Retinal pigment epithelial cell (primary cell): ENCODE data around the gene KDM4E.
A peak's percentile ranks its signal among the peaks of the same experiment; 100 is the strongest.

Experiments
- DNase-seq: peaks from one replicate; pipeline ENCODE4 v3.0.0-alpha.2; 2010; ENCODE audit warnings: low read depth
- H3K4me3 ChIP-seq: 2 replicates; pipeline ENCODE4 v1.5.1; 2011; ENCODE audit warnings: mild to moderate bottlenecking, low read length, control low read depth, moderate library complexity
- TF ChIP-seq, protein P1 (sequence below): conservative IDR thresholded peaks from 2 replicates; pipeline ENCODE4 v1.5.1; 2011; ENCODE audit warnings: low read depth, low read length, control low read depth, inconsistent platforms

KDM4E gene

DNA sequence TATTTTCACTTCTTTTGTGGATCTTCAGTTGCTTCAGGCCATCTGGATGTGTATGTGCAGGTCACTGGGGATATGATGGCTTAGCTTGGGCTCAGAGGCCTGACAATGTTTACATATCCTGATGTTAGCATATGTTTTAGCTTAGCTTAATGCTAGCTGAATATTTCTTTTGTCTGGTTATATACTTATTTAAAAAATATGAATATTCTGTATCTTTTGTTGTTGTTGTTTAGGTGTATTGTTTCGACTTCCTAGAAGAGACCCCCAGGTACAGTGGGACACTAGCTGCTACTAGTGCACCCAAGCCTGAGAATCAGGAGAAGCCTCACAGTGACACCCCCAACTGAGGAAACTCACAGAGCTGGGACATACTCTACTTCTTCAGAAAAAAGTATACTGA is at the start of gene KDM4E:
KDM4E (plus strand) TSS at position 301 of the 400 bp plus-strand sequence. CDS start 300 bp downstream, outside the sequence.
- no peak within 1 kb of the TSS for H3K4me3 ChIP-seq
- DNase-seq, result no peak
- TF ChIP-seq, protein P1, sequence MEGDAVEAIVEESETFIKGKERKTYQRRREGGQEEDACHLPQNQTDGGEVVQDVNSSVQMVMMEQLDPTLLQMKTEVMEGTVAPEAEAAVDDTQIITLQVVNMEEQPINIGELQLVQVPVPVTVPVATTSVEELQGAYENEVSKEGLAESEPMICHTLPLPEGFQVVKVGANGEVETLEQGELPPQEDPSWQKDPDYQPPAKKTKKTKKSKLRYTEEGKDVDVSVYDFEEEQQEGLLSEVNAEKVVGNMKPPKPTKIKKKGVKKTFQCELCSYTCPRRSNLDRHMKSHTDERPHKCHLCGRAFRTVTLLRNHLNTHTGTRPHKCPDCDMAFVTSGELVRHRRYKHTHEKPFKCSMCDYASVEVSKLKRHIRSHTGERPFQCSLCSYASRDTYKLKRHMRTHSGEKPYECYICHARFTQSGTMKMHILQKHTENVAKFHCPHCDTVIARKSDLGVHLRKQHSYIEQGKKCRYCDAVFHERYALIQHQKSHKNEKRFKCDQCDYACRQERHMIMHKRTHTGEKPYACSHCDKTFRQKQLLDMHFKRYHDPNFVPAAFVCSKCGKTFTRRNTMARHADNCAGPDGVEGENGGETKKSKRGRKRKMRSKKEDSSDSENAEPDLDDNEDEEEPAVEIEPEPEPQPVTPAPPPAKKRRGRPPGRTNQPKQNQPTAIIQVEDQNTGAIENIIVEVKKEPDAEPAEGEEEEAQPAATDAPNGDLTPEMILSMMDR, result no peak

DNA sequence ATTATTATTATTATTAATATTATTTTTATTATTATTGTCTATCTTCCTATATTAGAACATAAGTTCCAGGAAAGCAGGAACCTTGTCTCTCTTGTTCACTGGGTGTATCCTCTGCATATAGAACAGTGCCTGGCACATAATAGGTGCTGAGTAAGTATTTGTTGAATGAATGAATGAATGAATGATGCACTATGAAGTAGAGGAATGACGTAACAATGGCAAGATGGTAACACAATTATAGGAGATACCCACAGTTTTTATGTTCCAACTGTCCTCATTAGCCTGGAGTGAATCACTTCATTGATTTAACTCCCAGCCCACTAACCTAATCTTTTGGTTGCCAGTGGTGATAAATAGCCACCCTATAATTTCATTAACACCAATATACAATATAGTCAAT is 49.5 kb upstream of the KDM4E start:
- H3K4me3 ChIP-seq, result no peak overlapping the region
- TF ChIP-seq, protein P1, result no peak
- no peak for DNase-seq

DNA sequence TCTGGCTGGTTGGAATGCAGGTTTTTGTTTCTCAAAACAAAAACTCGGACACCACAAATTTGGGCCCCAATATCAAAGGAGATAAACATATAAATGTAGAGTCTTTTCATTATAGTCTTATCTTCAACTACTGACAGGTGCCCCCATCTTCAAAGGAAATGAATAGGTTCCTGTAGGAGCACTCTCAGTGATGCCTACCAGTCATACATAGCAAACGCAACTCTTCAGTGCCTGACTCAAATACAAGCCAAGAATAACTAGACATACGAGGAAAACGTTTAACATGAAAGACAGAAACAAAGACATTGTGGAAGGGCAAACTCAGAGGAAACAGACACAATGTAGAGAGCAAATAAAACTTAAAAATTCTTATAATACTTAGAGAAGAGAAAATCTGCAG is 37.7 kb upstream of the KDM4E start:
- DNase-seq, result no peak
- no peak overlapping the region for H3K4me3 ChIP-seq
- TF ChIP-seq, protein P1, result no peak

DNA sequence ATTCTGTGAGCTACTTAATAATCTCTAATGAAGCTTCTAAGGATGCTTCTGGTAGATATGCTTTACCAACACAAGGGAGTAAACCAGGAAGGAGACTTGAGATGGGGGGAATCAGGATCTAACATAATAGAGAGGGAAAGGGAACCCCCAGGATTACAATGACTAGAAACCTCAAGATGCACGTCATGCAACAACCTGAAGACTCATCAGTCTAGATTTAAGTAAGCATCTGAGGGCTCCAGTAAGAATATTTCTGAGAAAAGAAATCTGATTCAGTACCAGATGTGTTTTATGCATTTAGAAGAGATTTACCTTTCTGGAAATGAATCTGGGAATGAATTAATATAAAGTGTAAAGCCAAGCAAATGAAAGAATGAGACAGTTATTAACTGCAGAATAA is 36.3 kb upstream of the KDM4E start:
- DNase-seq, result no peak
- TF ChIP-seq, protein P1, result no peak

DNA sequence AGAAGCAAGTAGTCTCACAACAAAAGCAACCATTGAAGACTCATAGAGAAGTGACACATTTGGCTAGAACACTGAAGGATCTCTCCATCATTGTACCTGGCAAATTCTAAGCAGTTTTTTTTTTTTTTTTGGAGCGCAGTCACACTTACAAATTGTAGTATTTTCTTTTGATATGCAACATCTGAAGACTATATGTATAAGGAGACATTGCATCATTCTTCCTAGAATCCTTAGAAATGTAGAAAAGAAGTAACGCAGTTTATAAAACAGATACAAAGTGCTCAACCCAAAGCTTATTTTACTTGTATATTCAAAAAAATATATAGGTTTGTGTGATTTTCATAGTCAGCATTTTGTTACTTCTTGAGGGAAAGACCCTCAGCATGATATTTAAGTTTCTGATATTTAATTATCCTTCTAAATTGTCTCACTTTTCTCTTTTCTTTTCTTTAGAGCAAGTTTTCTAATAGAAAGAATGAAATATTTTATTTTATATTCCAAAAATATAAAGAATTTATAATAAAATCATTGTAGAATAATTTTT is 31.6 kb upstream of the KDM4E start:
- DNase-seq, result no peak
- TF ChIP-seq, protein P1, result no peak

More for the DNA sequence above, 36.3 kb upstream of the KDM4E start:
- H3K4me3 ChIP-seq, result no peak overlapping the region

DNA sequence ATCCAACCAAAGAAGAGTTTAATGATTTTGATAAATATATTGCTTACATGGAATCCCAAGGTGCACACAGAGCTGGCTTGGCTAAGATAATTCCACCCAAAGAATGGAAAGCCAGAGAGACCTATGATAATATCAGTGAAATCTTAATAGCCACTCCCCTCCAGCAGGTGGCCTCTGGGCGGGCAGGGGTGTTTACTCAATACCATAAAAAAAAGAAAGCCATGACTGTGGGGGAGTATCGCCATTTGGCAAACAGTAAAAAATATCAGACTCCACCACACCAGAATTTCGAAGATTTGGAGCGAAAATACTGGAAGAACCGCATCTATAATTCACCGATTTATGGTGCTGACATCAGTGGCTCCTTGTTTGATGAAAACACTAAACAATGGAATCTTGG is 27.6 kb upstream of the KDM4E start:
- H3K4me3 ChIP-seq, result no peak overlapping the region
- TF ChIP-seq, protein P1, result peak; percentile 25
- no peak for DNase-seq

More for the DNA sequence above, 31.6 kb upstream of the KDM4E start:
- H3K4me3 ChIP-seq, result no peak overlapping the region

DNA sequence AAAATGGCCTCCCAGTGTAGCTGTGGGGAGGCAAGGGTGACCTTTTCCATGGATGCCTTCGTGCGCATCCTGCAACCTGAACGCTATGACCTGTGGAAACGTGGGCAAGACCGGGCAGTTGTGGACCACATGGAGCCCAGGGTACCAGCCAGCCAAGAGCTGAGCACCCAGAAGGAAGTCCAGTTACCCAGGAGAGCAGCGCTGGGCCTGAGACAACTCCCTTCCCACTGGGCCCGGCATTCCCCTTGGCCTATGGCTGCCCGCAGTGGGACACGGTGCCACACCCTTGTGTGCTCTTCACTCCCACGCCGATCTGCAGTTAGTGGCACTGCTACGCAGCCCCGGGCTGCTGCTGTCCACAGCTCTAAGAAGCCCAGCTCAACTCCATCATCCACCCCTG is 26.8 kb upstream of the KDM4E start:
- no peak overlapping the region for H3K4me3 ChIP-seq
- no peak for DNase-seq
- TF ChIP-seq, protein P1, result no peak
